OCI-LY1 (cell line): ENCODE measurements around the gene ME3.

ENCODE experiments used
- EZH2 ChIP-seq: fragments of 200-600 bp; sonication (generic), shearing (Covaris generic); IDR thresholded peaks from 2 replicates; pipeline ENCODE4 v1.8.0; 2017; ENCODE audit warnings: borderline replicate concordance, mixed run types, mild to moderate bottlenecking, antibody characterized with exemption, low read length, moderate library complexity, mixed read lengths
- TF ChIP-seq, protein P1 (sequence below): fragments of 200-600 bp; sonication (generic), shearing (Covaris generic); IDR thresholded peaks from 2 replicates; pipeline ENCODE4 v1.5.1; 2017; ENCODE audit warnings: mild to moderate bottlenecking, antibody characterized with exemption, low read length, moderate library complexity, mixed read lengths

- no peak for TF ChIP-seq EZH2
- TF ChIP-seq, protein P1, sequence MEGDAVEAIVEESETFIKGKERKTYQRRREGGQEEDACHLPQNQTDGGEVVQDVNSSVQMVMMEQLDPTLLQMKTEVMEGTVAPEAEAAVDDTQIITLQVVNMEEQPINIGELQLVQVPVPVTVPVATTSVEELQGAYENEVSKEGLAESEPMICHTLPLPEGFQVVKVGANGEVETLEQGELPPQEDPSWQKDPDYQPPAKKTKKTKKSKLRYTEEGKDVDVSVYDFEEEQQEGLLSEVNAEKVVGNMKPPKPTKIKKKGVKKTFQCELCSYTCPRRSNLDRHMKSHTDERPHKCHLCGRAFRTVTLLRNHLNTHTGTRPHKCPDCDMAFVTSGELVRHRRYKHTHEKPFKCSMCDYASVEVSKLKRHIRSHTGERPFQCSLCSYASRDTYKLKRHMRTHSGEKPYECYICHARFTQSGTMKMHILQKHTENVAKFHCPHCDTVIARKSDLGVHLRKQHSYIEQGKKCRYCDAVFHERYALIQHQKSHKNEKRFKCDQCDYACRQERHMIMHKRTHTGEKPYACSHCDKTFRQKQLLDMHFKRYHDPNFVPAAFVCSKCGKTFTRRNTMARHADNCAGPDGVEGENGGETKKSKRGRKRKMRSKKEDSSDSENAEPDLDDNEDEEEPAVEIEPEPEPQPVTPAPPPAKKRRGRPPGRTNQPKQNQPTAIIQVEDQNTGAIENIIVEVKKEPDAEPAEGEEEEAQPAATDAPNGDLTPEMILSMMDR, result no peak
These were observed 233.7 kb downstream of the ME3 start for GRCh38 chr11:86438685-86439084.
